Activated CD4-positive, alpha-beta T cell treated with anti-CD3 and anti-CD28 coated beads for 4 hours (primary cell): ENCODE results near the gene TPRG1L.
"Not testable (repeated sequence)": the region's sequence is repeated elsewhere in the genome, so short reads cannot be mapped to it uniquely, and the experiment has no call there.

Experiments used
- DNase-seq, 2 donors: peaks; one replicate each; pipeline ENCODE4 v3.0.0-alpha.2; 2020

Gene TPRG1L

GRCh38 chr1:3609769-3610526 lies 14.9 kb upstream of the TPRG1L start:
- DNase-seq: no peak

GRCh38 chr1:3610527-3611169 lies 14.2 kb upstream of the TPRG1L start:
- DNase-seq: no peak

- peak; percentile 72 to 78 for DNase-seq
Observed at GRCh38 chr1:3611170-3612019, 13.4 kb upstream of the TPRG1L start, which contains the start of gene MEGF6. Gene MEGF6 (minus strand): TSS chr1:3611508. CDS start chr1:3611268, 240 bp downstream.

DNA sequence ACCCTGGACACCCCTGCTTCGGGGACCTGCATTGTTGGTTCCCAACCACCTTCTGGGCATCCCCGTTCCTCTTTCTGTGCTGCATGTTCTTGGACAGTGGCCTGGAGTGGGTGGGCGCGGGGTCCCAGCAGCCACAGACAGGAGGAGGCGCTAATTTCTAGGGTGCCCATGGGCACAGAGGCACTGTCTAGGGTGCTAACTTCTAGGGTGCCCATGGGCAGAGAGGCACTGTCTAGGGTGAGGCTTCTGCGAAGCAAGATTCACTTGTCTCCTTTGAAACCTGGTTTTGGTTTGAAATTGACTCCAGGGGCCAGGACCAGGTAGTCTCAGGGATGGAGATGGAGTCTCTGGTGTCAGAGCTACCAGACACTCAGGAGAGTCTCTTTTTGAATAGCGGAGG lies 12.7 kb upstream of the TPRG1L start:
- DNase-seq: no peak

- no peak for DNase-seq
Observed at GRCh38 chr1:3614755-3615742, 9.8 kb upstream of the TPRG1L start.

- no peak for DNase-seq
Observed at GRCh38 chr1:3616861-3617260, 8.0 kb upstream of the TPRG1L start.

DNA sequence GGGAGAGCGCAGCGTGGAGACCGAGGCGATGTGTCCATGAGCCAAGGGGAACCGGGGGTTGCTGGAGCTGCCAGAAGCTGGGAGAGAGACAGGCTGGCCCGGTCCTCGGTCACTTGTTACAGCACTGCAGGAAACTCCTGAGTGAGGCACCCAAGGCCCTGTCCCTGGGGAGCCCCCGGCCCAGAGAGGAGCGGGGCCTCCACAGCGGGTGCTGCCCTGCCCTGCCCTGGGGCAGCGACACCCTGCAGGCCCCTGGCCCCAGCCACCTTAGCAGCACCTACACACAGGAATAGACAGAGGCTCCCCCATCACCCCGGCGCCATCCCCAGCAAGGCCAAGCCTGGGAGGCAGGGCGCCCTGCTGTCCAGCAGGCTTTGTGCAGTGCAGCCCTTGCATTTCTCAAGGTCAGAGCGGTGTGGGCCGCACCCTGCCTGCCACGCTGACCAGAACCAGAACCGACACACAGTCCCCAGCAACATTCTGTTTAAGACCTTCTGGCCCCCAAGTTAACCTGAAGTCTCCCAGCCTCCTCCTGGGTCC lies 6.9 kb upstream of the TPRG1L start:
- no peak for DNase-seq

GRCh38 chr1:3618531-3618880 lies 6.3 kb upstream of the TPRG1L start:
- no peak for DNase-seq

- peak; percentile 70 to 78 for DNase-seq
Observed at GRCh38 chr1:3618881-3619671, 5.7 kb upstream of the TPRG1L start.

GRCh38 chr1:3620708-3621107 lies 4.1 kb upstream of the TPRG1L start:
- DNase-seq: no peak

GRCh38 chr1:3621151-3621671 lies 3.6 kb upstream of the TPRG1L start:
- DNase-seq: peak in 1 of 2 donors; percentile 9

- DNase-seq: not testable (repeated sequence)
Observed at GRCh38 chr1:3622102-3622501, 2.7 kb upstream of the TPRG1L start.

GRCh38 chr1:3623441-3624199 lies 1.2 kb upstream of the TPRG1L start:
- DNase-seq: no peak

- DNase-seq: peak in 1 of 2 donors; percentile 22
Observed at GRCh38 chr1:3625151-3625907, 514 bp downstream of the TPRG1L start.

GRCh38 chr1:3626025-3626424 lies 1.2 kb downstream of the TPRG1L start:
- no peak for DNase-seq

DNA sequence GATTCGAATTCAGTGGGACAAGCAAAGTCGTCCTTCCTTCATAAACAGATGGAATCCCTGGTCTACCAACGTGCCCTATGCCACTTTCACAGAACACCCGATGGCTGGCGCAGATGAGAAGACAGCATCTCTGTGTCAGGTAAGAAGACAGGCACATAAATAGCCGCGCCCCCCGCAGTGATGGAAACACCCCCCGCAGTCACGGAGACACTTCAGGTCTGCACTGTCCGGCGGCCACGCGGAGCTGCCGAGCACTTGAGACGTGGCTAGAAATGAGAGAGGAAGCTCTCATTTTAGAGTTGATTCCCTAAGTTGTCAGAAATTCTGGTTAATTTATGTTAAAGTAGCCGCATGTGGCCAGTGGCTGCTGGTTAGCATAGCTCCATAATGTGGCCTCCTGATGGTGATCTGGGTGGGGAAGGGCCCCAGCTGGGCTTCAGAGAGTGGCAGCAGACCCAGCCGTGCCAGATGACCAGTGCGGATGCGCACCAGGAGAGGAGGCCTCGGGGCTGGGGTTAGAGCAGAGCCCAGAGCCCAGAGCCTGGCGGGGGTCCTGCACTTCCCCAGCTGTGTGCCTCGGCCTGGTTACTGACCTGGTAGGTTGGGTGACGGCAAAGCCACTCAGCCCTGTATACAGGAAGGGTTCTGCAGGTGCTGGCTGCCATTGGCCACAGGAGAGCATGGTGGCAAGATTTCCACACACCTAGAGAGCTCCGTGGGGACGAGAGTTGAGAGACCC lies 2.9 kb downstream of the TPRG1L start:
- no peak for DNase-seq

- DNase-seq: no peak
Observed at GRCh38 chr1:3628445-3628844, 3.6 kb downstream of the TPRG1L start.

DNA sequence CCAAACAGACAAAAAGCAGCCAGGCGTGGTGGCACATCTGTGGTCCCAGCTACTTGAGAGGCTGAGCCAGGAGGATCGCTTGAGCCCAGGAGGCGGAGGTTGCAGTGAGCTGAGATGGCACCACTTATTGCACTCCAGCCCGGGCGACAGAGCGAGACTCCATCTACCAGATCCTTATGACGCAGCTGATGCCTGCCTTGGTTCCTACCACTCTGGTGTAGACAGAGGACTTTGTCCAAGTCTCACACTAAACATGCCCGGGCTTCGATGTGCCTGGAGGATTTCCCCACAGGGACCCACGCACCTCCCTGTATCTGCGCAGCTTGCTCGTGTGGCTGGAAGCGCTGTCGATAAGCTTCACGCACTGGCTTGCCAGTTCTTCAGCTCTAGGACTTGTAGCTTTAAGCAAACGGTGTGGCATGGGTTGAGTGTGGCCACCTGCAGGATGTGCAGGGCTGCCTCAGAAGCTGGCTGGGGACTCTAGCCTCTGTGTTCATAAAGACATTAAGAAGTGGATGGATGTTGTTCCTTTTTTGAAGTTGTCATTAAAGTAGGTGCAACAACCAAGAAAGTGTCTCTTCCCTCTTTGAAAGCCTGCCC lies 4.8 kb downstream of the TPRG1L start:
- DNase-seq: no peak
